ENCODE data around the gene SHB.

Gene SHB

GRCh38 chr9:37935096-37935495, 133.9 kb downstream of the SHB start:
- DNase-seq (ENCODE audit: low read depth in 3 of 3): no peak

GRCh38 chr9:37931592-37931991, 137.4 kb downstream of the SHB start:
- DNase-seq (ENCODE audit: low read depth in 3 of 3): no peak

GRCh38 chr9:37929441-37929895, 139.6 kb downstream of the SHB start:
- DNase-seq (ENCODE audit: low read depth in 3 of 3): no peak

GRCh38 chr9:37928552-37929430, 140.2 kb downstream of the SHB start:
- DNase-seq (ENCODE audit: low read depth in 3 of 3): no peak

GRCh38 chr9:37927601-37928551, 141.2 kb downstream of the SHB start:
- no peak for DNase-seq (ENCODE audit: low read depth in 3 of 3)

GRCh38 chr9:37927132-37927531, 141.9 kb downstream of the SHB start:
- no peak for DNase-seq (ENCODE audit: low read depth in 3 of 3)

GRCh38 chr9:37926737-37927118, 142.3 kb downstream of the SHB start:
- DNase-seq (ENCODE audit: low read depth in 3 of 3): no peak

- DNase-seq (ENCODE audit: low read depth in 3 of 3): no peak
Measured at GRCh38 chr9:37925786-37926736, 143.0 kb downstream of the SHB start.

- DNase-seq (ENCODE audit: low read depth in 3 of 3): no peak
Measured at GRCh38 chr9:37925006-37925405, 144.0 kb downstream of the SHB start.

GRCh38 chr9:37924538-37924937, 144.5 kb downstream of the SHB start:
- DNase-seq (ENCODE audit: low read depth in 3 of 3): no peak

GRCh38 chr9:37923796-37924427, 145.1 kb downstream of the SHB start:
- no peak for DNase-seq (ENCODE audit: low read depth in 3 of 3)

- DNase-seq (ENCODE audit: low read depth in 3 of 3): no peak
Measured at GRCh38 chr9:37923118-37923795, 145.8 kb downstream of the SHB start.

- DNase-seq (ENCODE audit: low read depth in 3 of 3): no peak
Measured at GRCh38 chr9:37922363-37923117, 146.5 kb downstream of the SHB start.

- no peak for DNase-seq (ENCODE audit: low read depth in 3 of 3)
Measured at GRCh38 chr9:37921546-37922300, 147.3 kb downstream of the SHB start.

- no peak for DNase-seq (ENCODE audit: low read depth in 3 of 3)
Measured at GRCh38 chr9:37921168-37921510, 147.9 kb downstream of the SHB start.

GRCh38 chr9:37920471-37921167, 148.4 kb downstream of the SHB start:
- no peak for DNase-seq (ENCODE audit: low read depth in 3 of 3)

- DNase-seq (ENCODE audit: low read depth in 3 of 3): no peak
Measured at GRCh38 chr9:37919956-37920335, 149.1 kb downstream of the SHB start.

GRCh38 chr9:37919246-37919955, 149.6 kb downstream of the SHB start:
- no peak for DNase-seq (ENCODE audit: low read depth in 3 of 3)
